ENCODE data around the gene SPSB3. TPM values are rescaled to one million over a fixed set of nuclear protein-coding genes. Genes with fewer than 3 reads are reported as not detected.

Gene SPSB3
- total RNA-seq, 1 donor from 2014 or later, result 40.3 TPM

GRCh38 chr16:1757714-1758461, 24.5 kb downstream of the SPSB3 start:
- Mint-ChIP-seq H3K4me3 (no peak overlapping the region), H3K4me1 (no peaks in the 10 kb centered on the region), H3K27ac (no peak overlapping the region), H3K9me3 (no peaks in the 10 kb centered on the region), H3K36me3 (ENCODE audit: low read depth) (peaks cover 62% of the 10 kb centered on the region), H3K27me3 (no peaks in the 10 kb centered on the region)
- TF ChIP-seq CTCF (IDR thresholded peaks at IDR 0.05), result no peak
- DNase-seq (no peak), ATAC-seq (ENCODE audit: low read depth) (no peak)
- ChIA-PET POLR2A (interaction anchor here (1.0 kb wide), 1 partner anchor 25 kb away, joined by 3 read pairs; the partner anchor contains the start of genes NUBP2 and SPSB3), CTCF (no interaction called here)
- intact Hi-C loops (cut with micrococcal nuclease), result no loop called here

- no peak overlapping the region for H3K27ac Mint-ChIP-seq
- DNase-seq, result no peak
- intact Hi-C loops (cut with micrococcal nuclease), result no loop called here
- CTCF ChIA-PET, result no interaction called here
- TF ChIP-seq CTCF (IDR thresholded peaks at IDR 0.05), result no peak
- no peaks in the 10 kb centered on the region for H3K27me3 Mint-ChIP-seq
- no peak overlapping the region for H3K4me3 Mint-ChIP-seq
- H3K9me3 Mint-ChIP-seq, result no peaks in the 10 kb centered on the region
- ATAC-seq (ENCODE audit: low read depth), result no peak
- peaks cover 62% of the 10 kb centered on the region for H3K36me3 Mint-ChIP-seq (ENCODE audit: low read depth)
- POLR2A ChIA-PET, result interaction anchor here (0.7 kb wide), 1 partner anchor 89 kb away, joined by 3 read pairs; no protein-coding TSS in a partner anchor
- no peaks in the 10 kb centered on the region for H3K4me1 Mint-ChIP-seq
These were observed 28.2 kb downstream of the SPSB3 start for GRCh38 chr16:1754204-1754603.

- ATAC-seq (ENCODE audit: low read depth), result no peak
- CTCF ChIA-PET, result no interaction called here
- peaks cover 70% of the 10 kb centered on the region for H3K36me3 Mint-ChIP-seq (ENCODE audit: low read depth)
These were observed 29.5 kb downstream of the SPSB3 start for GRCh38 chr16:1752853-1753252.

GRCh38 chr16:1751946-1752345, 30.4 kb downstream of the SPSB3 start:
- H3K27ac Mint-ChIP-seq, result no peak overlapping the region
- intact Hi-C loops (cut with micrococcal nuclease), result no loop called here
- no peaks in the 10 kb centered on the region for H3K4me1 Mint-ChIP-seq
- no peak overlapping the region for H3K4me3 Mint-ChIP-seq
- peaks cover 72% of the 10 kb centered on the region for H3K36me3 Mint-ChIP-seq (ENCODE audit: low read depth)
- TF ChIP-seq CTCF (IDR thresholded peaks at IDR 0.05), result no peak
- ChIA-PET POLR2A (interaction anchor here (0.6 kb wide), 1 partner anchor 48 kb away, joined by 3 read pairs; no protein-coding TSS in a partner anchor), CTCF (no interaction called here)
- H3K27me3 Mint-ChIP-seq, result no peaks in the 10 kb centered on the region
- ATAC-seq (ENCODE audit: low read depth) (no peak), DNase-seq (no peak)
- no peaks in the 10 kb centered on the region for H3K9me3 Mint-ChIP-seq

More at GRCh38 chr16:1752853-1753252, 29.5 kb downstream of the SPSB3 start:
- Mint-ChIP-seq H3K4me3 (no peak overlapping the region), H3K9me3 (no peaks in the 10 kb centered on the region), H3K4me1 (no peaks in the 10 kb centered on the region), H3K27ac (no peak overlapping the region), H3K27me3 (no peaks in the 10 kb centered on the region)
- TF ChIP-seq CTCF (IDR thresholded peaks at IDR 0.05), result no peak
- DNase-seq, result no peak
- intact Hi-C loops (cut with micrococcal nuclease), result no loop called here
- POLR2A ChIA-PET, result no interaction called here

- no peaks in the 10 kb centered on the region for H3K9me3 Mint-ChIP-seq
- H3K27me3 Mint-ChIP-seq, result no peaks in the 10 kb centered on the region
- no peak for TF ChIP-seq CTCF (IDR thresholded peaks at IDR 0.05)
- H3K4me3 Mint-ChIP-seq, result no peak overlapping the region
- intact Hi-C loops (cut with micrococcal nuclease), result no loop called here
- POLR2A ChIA-PET, result interaction anchor here (0.7 to 1.0 kb wide), 2 partner anchors 22 to 502 kb away, joined by 3 to 4 read pairs; partner anchors contain the start of gene ECI1
- no peaks in the 10 kb centered on the region for H3K4me1 Mint-ChIP-seq
- no peak overlapping the region for H3K27ac Mint-ChIP-seq
- CTCF ChIA-PET, result no interaction called here
- H3K36me3 Mint-ChIP-seq (ENCODE audit: low read depth), result peaks cover 76% of the 10 kb centered on the region
- ATAC-seq (ENCODE audit: low read depth), result no peak
- no peak for DNase-seq
These were observed 32.9 kb downstream of the SPSB3 start for GRCh38 chr16:1749152-1750117.

Measured in activated B cell treated with CpG ODN at 0.5 μM for 24 hours (primary cell).